Common myeloid progenitor, CD34-positive (primary cell): Measurements from ENCODE around the gene SLC17A5.
"Not testable (repeated sequence)": the region's sequence is repeated elsewhere in the genome, so short reads cannot be mapped to it uniquely, and the experiment has no call there.

Experiments
- CTCF ChIA-PET: fragments of 350-600 bp; sonication (Branson Sonifier 250); formaldehyde crosslinking; loops from one replicate; lab custom pipeline; 2021; ENCODE audit warnings: antibody characterized with exemption; lab: Charles Lee
- POLR2A ChIA-PET: fragments of 350-600 bp; sonication (Branson Sonifier 250); formaldehyde crosslinking; loops from one replicate; lab custom pipeline; 2021; ENCODE audit warnings: antibody characterized with exemption; lab: Charles Lee
- DNase-seq, 3 donors: peaks; one replicate each; pipeline versions ENCODE4 v3.0.0 to v3.0.0-alpha.2; 2013
- H3K27ac ChIP-seq, 2 experiments: 1 replicate in 1 of 2; 2 replicates in 1 of 2; pipeline ENCODE4 v1.7.0; 2013; ENCODE audit warnings: inconsistent platforms in 2 of 2, low read length in 2 of 2, mild to moderate bottlenecking in 2 of 2, low read depth in 1 of 2, moderate library complexity in 1 of 2; ENCODE audit not compliant: severe bottlenecking in 2 of 2, insufficient read depth in 1 of 2, poor library complexity in 1 of 2
- H3K27me3 ChIP-seq, 5 experiments: replicated peaks in 2 of 5; 1 replicate in 3 of 5; 2 replicates in 2 of 5; pipeline versions ENCODE4 v1.6.1 to v1.7.0; 2013; ENCODE audit warnings: low read length in 4 of 5, mild to moderate bottlenecking in 2 of 5, moderate library complexity in 2 of 5, inconsistent platforms in 1 of 5; ENCODE audit not compliant: insufficient read depth in 5 of 5, control insufficient read depth in 4 of 5
- H3K36me3 ChIP-seq, 4 experiments: 1 replicate in 2 of 4; 2 replicates in 2 of 4; pipeline versions ENCODE4 v1.6.1 to v1.7.0; 2013; ENCODE audit warnings: low read length in 3 of 4, control low read depth in 1 of 4, mild to moderate bottlenecking in 1 of 4; ENCODE audit not compliant: control insufficient read depth in 4 of 4, insufficient read depth in 4 of 4
- H3K4me1 ChIP-seq, 4 experiments: 1 replicate in 3 of 4; 2 replicates in 1 of 4; pipeline versions ENCODE4 v1.6.1 to v1.7.1; 2013; ENCODE audit warnings: low read length in 3 of 4, mild to moderate bottlenecking in 3 of 4, control low read depth in 1 of 4, inconsistent platforms in 1 of 4, moderate library complexity in 1 of 4; ENCODE audit not compliant: control insufficient read depth in 4 of 4, insufficient read depth in 4 of 4; ENCODE audit errors: control extremely low read depth in 1 of 4
- H3K4me3 ChIP-seq, 7 experiments: 1 replicate in 4 of 7; 2 replicates in 3 of 7; pipeline versions ENCODE4 v1.5.1 to v1.7.0; 2013; ENCODE audit warnings: mild to moderate bottlenecking in 7 of 7, low read length in 6 of 7, moderate library complexity in 6 of 7, inconsistent platforms in 2 of 7, low read depth in 2 of 7, control low read depth in 1 of 7; ENCODE audit not compliant: insufficient read depth in 4 of 7, control insufficient read depth in 1 of 7; ENCODE audit errors: extremely low read depth in 1 of 7
- H3K9me3 ChIP-seq, 5 experiments: 1 replicate in 4 of 5; 2 replicates in 1 of 5; pipeline versions ENCODE4 v1.6.1 to v1.7.1; 2013; ENCODE audit warnings: low read length in 4 of 5, mild to moderate bottlenecking in 2 of 5, inconsistent platforms in 1 of 5, low read depth in 1 of 5, moderate library complexity in 1 of 5; ENCODE audit not compliant: control insufficient read depth in 4 of 5, insufficient read depth in 2 of 5; ENCODE audit errors: control extremely low read depth in 1 of 5
- WGBS: methylation state at CpG from one replicate; pipeline ENCODE4 v1.1.5; 2013; ENCODE audit not compliant: insufficient coverage; 5-methylcytosine and 5-hydroxymethylcytosine counted together

Gene SLC17A5

DNA sequence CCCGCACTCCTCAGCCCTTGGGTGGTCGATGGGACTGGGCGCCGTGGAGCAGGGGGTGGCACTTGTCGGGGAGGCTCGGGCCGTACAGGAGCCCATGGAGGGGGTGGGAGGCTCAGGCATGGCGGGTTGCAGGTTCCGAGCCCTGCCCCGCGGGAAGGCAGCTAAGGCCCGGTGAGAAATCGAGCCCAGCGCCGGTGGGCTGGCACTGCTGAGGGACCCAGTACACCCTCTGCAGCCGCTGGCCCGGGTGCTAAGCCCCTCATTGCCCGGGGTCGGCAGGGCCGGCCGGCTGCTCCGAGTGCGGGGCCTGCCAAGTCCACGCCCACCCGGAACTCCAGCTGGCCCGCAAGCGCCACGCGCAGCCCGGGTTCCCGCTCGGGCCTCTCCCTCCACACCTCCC lies 81.3 kb downstream of the SLC17A5 start:
- not testable (repeated sequence) for H3K27ac ChIP-seq, H3K9me3 ChIP-seq, H3K4me3 ChIP-seq, H3K36me3 ChIP-seq, DNase-seq, H3K4me1 ChIP-seq, H3K27me3 ChIP-seq
- CTCF ChIA-PET: interaction anchor here (0.8 to 1.1 kb wide), 2 partner anchors 12 to 38 kb away, joined by 3 read pairs; no protein-coding TSS in a partner anchor
- WGBS: 96% methylated on average over 9 of the region's 32 CpGs
- POLR2A ChIA-PET: interaction anchor here (0.6 kb wide), 2 partner anchors 29 to 51 kb away, joined by 3 read pairs; partner anchors contain the start of gene EEF1A1

DNA sequence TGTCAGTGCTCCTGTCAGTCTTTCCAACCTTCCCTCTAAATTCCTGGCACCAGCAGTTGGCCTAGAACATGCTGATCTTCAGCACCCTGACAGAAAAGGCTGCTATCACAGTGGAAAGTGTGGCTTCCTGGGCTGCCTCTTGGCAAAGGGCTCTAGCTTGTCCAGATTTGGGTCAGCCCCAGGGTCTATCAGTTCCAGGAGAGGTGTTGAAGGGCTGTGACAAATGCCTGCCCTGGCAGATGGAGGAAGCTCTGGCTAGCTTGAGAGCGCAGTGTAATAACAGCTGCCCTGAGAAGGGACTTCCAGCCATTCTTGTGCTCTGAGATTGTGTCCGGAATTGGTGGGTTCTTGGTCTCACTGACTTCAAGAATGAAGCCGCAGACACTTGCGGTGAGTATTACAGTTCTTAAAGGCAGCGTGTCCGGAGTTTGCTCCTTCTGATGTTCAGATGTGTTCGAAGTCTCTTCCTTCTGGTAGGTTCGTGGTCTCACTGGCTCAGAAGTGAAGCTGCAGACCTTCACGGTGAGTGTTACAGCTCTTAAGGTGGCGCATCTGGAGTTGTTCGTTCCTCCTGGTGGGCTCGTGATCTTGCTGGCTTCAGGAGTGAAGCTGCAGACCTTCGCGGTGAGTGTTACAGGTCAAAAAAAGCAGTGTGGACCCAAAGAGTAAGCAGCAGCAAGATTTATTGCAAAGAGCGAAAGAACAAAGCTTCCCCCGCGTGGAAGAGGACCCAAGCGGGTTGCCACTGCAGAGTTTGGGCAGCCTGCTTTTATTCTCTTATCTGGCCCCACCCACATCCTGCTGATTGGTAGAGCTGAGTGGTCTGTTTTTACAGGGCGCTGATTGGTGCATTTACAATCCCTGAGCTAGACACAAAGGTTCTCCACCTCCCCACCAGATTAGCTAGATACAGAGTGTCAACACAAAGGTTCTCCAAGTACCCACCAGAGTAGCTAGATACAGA lies 82.3 kb downstream of the SLC17A5 start:
- CTCF ChIA-PET: interaction anchor here (0.8 to 1.1 kb wide), 2 partner anchors 11 to 39 kb away, joined by 3 read pairs; no protein-coding TSS in a partner anchor
- H3K27ac ChIP-seq, H3K4me1 ChIP-seq, H3K36me3 ChIP-seq, POLR2A ChIA-PET, H3K27me3 ChIP-seq, H3K9me3 ChIP-seq, H3K4me3 ChIP-seq: not testable (repeated sequence)
- WGBS: 78% methylated on average over 18 of the region's 19 CpGs
- peak in 2 of 3 donors; percentile 15 to 31 for DNase-seq

DNA sequence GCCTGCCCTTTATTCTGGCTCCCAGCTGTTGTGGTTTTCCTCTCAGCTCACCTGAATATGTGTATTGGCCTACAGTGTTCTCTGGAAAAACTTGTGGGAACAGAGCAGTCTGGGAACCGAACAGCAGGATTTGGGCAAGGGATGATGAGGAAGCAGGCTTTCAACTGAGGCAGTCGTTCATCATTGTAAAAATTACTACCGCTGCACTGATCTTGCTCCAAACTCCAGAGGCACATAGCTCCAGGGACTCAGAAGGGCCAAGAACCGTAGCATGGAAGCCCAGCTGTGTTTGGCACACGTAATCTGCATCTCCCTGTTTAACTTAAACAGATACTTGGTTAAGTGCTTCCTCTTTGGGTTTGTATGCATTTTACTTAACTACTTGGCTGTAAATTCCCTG lies 84.7 kb downstream of the SLC17A5 start:
- WGBS: 95% methylated on average over 4 of the region's 5 CpGs
- POLR2A ChIA-PET: interaction anchor here (0.5 kb wide), 1 partner anchor 29 kb away, joined by 3 read pairs; no protein-coding TSS in a partner anchor
- Histone ChIP-seq H3K27me3 (no peaks in the 10 kb centered on the region), H3K36me3 (no peaks in the 10 kb centered on the region), H3K4me3 (no peak overlapping the region), H3K27ac (no peak overlapping the region), H3K9me3 (no peaks in the 10 kb centered on the region), H3K4me1 (no peaks in the 10 kb centered on the region)
- no peak for DNase-seq
- CTCF ChIA-PET: interaction anchor here (1.0 kb wide), 1 partner anchor 11 kb away, joined by 3 read pairs; no protein-coding TSS in a partner anchor

DNA sequence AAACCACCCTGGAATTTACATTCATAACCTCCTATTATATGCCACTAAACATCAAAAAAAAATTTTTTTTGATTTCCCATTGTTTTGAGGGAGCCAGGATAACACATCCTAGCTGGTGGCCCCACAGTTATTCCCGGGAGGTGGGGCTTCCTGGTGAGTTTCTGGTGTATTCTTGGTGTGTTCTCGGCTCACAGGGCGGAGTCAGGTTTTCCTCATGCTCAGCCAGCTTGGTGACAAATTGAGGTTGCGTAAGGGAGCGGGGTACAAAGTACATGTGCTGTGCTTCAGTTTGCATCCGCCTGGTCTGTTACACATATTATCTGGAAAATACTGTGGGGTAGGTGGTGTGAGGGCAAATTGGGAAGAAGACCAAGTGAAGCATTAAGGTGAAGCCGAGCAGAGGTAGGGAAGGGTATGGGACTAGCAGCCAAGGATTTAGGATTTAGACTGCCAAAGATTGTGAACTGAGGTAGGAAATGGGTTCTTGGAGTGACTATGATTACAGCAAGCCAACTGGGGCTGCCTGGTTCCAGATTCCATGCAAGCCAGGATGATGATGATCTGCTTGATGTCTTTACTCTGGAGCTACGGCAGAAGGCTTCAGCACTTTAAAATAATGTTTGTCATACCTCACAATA lies 86.7 kb downstream of the SLC17A5 start:
- H3K4me3 ChIP-seq: no peak overlapping the region
- H3K36me3 ChIP-seq: no peaks in the 10 kb centered on the region
- H3K27ac ChIP-seq: no peak overlapping the region
- POLR2A ChIA-PET: interaction anchor here (0.6 kb wide), 1 partner anchor 11 kb away, joined by 7 read pairs; no protein-coding TSS in a partner anchor
- H3K9me3 ChIP-seq: no peaks in the 10 kb centered on the region
- WGBS: 88% methylated on average over 7 of the region's 8 CpGs
- DNase-seq: no peak
- no peaks in the 10 kb centered on the region for H3K27me3 ChIP-seq
- H3K4me1 ChIP-seq: no peaks in the 10 kb centered on the region
- CTCF ChIA-PET: no interaction called here

DNA sequence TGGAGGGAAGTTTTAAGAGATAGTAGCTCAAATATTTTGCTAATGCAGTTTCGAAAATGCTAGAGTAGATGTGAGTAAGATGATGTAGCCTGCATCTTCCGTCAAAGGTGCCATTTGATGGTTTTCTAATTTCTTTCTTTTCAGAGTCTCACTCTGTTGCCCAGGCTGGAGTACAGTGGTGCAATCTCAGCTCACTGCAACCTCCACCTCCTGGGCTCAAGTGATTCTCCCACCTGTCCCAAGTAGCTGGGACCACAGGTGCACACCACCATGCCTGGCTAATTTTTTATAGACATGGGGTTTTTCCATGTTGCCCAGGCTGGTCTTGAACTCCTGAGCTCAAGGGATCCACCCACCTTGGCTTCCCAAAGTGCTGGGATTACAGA lies 87.3 kb downstream of the SLC17A5 start:
- H3K9me3 ChIP-seq, H3K4me3 ChIP-seq, H3K27ac ChIP-seq, H3K4me1 ChIP-seq, CTCF ChIA-PET, DNase-seq, H3K27me3 ChIP-seq, H3K36me3 ChIP-seq: not testable (repeated sequence)
- POLR2A ChIA-PET: interaction anchor here (0.6 kb wide), 1 partner anchor 12 kb away, joined by 7 read pairs; no protein-coding TSS in a partner anchor
- 100% methylated on average over 2 of the region's 2 CpGs for WGBS

DNA sequence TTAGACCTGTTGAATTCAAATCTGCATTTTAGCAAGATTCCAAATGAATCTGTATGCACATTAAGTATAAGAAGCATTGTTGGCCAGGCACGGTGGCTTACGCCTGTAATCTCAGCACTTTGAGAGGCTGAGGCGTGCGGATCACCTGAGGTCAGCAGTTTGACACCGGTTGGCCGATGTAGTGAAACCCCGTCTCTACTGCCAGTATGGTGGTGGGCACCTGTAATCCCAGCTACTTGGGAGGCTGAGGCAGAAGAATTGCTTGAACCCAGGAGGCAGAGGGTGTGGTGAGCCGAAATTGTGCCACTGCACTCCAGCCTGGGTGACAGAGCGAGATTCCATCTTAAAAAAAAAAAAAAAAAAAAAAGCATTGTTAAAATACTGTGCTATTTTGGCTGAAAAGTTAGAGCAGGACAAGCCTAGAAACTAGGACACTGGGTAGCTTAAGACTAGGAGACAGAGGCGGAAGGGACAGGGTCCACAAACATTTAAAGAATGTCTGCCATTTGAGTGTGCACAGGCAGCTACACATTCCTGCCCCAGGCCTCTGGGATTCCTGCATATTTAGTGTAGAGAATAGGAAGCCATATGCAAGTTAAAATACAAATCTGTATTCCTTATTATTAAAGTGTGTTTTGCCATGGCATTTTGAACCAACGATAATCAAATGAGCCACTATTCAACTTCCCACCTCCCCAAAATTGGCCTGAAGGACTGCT lies 87.9 kb downstream of the SLC17A5 start:
- CTCF ChIA-PET: interaction anchor here (1.0 kb wide), 1 partner anchor 9 kb away, joined by 3 read pairs; no protein-coding TSS in a partner anchor
- no peak for DNase-seq
- Histone ChIP-seq H3K4me1 (no peaks in the 10 kb centered on the region), H3K4me3 (no peak overlapping the region), H3K36me3 (no peaks in the 10 kb centered on the region), H3K9me3 (no peaks in the 10 kb centered on the region), H3K27me3 (no peaks in the 10 kb centered on the region), H3K27ac (no peak overlapping the region)
- POLR2A ChIA-PET: no interaction called here
- 100% methylated on average over 6 of the region's 11 CpGs for WGBS
